HL-60 (cell line): ENCODE results near the gene SEMA3D.

Experiments
- TF ChIP-seq, protein P1 (sequence below): IDR thresholded peaks from 2 replicates; pipeline ENCODE4 v1.6.1; 2012; ENCODE audit warnings: low read depth; ENCODE audit not compliant: insufficient replicate concordance
- TF ChIP-seq, protein P2 (sequence below): IDR thresholded peaks from one replicate; pipeline ENCODE4 v1.5.1; 2011; ENCODE audit warnings: low read length, control low read depth, inconsistent platforms; ENCODE audit not compliant: insufficient read depth

DNA sequence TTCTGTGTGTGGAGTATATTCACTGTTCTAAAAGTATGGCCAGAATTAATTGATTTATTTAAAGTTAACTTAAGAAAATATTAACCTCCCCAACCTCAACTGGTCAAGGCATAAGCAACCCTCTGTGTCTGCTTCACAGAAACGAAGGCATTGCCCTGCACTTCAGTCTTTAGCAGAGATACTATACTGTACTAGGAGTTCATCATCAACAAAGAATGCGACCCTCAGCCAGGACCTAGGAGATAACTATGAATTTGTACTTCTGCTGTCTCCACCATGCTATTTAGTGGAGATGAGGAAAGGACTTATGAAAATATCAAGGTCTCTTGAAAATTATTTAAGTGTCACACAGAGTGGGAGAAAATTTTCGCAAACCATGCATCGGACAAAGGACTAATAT, 35.7 kb upstream of the SEMA3D start:
- TF ChIP-seq, protein P1, sequence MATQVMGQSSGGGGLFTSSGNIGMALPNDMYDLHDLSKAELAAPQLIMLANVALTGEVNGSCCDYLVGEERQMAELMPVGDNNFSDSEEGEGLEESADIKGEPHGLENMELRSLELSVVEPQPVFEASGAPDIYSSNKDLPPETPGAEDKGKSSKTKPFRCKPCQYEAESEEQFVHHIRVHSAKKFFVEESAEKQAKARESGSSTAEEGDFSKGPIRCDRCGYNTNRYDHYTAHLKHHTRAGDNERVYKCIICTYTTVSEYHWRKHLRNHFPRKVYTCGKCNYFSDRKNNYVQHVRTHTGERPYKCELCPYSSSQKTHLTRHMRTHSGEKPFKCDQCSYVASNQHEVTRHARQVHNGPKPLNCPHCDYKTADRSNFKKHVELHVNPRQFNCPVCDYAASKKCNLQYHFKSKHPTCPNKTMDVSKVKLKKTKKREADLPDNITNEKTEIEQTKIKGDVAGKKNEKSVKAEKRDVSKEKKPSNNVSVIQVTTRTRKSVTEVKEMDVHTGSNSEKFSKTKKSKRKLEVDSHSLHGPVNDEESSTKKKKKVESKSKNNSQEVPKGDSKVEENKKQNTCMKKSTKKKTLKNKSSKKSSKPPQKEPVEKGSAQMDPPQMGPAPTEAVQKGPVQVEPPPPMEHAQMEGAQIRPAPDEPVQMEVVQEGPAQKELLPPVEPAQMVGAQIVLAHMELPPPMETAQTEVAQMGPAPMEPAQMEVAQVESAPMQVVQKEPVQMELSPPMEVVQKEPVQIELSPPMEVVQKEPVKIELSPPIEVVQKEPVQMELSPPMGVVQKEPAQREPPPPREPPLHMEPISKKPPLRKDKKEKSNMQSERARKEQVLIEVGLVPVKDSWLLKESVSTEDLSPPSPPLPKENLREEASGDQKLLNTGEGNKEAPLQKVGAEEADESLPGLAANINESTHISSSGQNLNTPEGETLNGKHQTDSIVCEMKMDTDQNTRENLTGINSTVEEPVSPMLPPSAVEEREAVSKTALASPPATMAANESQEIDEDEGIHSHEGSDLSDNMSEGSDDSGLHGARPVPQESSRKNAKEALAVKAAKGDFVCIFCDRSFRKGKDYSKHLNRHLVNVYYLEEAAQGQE, result no peak
- TF ChIP-seq, protein P2, sequence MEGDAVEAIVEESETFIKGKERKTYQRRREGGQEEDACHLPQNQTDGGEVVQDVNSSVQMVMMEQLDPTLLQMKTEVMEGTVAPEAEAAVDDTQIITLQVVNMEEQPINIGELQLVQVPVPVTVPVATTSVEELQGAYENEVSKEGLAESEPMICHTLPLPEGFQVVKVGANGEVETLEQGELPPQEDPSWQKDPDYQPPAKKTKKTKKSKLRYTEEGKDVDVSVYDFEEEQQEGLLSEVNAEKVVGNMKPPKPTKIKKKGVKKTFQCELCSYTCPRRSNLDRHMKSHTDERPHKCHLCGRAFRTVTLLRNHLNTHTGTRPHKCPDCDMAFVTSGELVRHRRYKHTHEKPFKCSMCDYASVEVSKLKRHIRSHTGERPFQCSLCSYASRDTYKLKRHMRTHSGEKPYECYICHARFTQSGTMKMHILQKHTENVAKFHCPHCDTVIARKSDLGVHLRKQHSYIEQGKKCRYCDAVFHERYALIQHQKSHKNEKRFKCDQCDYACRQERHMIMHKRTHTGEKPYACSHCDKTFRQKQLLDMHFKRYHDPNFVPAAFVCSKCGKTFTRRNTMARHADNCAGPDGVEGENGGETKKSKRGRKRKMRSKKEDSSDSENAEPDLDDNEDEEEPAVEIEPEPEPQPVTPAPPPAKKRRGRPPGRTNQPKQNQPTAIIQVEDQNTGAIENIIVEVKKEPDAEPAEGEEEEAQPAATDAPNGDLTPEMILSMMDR, result no peak
